GM10266 (cell line): ENCODE measurements around the gene CMTM2.

Experiments used
- DNase-seq: peaks from one replicate; pipeline ENCODE4 v3.0.0; 2012; ENCODE audit errors: extremely low spot score
- TF ChIP-seq, protein P1 (sequence below): IDR thresholded peaks from 2 replicates; pipeline ENCODE4 v1.5.1; 2012; ENCODE audit warnings: mild to moderate bottlenecking, low read depth; ENCODE audit not compliant: control insufficient read depth, insufficient read depth; ENCODE audit errors: missing control alignments

Gene CMTM2

DNA sequence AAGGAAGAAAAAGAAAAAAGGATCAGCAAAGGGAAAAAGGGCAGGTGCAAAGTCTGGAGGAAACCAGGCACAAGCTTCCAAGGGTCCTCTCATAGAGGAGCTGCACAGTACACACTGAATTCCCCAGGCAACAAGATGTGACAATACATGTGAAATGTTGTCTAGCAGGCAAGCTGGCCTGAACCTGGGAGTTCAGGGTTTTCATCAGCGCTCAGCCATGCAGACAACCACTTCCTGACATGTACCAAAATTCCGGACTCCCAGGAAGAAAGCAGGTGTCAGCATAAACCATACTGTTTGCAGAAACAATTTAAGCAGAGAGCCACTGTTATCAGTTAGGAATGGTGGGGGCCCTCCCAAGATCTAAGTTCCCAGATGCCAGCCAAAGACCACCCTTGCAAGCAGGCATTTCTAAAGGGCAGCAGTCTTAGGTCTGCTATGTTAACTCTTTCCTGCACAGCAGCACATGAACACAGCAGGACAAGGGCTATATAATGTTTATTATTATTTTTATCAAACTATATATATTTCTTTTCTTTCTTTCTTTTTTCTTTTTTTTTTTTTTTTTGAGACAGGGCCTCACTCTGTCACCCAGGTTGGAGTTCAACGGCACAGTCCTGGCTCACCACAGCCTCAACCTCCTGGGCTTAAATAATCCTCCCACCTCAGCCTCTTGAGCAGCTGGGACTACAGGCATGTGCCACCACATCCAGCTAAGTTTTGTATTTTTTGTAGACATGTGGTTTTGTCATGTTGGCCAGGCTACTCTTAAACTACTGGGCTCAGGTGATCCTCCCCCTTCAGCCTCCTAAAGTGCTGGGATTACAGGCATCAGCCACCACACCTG lies 39.4 kb upstream of the CMTM2 start:
- TF ChIP-seq, protein P1, sequence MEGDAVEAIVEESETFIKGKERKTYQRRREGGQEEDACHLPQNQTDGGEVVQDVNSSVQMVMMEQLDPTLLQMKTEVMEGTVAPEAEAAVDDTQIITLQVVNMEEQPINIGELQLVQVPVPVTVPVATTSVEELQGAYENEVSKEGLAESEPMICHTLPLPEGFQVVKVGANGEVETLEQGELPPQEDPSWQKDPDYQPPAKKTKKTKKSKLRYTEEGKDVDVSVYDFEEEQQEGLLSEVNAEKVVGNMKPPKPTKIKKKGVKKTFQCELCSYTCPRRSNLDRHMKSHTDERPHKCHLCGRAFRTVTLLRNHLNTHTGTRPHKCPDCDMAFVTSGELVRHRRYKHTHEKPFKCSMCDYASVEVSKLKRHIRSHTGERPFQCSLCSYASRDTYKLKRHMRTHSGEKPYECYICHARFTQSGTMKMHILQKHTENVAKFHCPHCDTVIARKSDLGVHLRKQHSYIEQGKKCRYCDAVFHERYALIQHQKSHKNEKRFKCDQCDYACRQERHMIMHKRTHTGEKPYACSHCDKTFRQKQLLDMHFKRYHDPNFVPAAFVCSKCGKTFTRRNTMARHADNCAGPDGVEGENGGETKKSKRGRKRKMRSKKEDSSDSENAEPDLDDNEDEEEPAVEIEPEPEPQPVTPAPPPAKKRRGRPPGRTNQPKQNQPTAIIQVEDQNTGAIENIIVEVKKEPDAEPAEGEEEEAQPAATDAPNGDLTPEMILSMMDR, result no peak

GRCh38 chr16:66541388-66542355 lies 37.6 kb upstream of the CMTM2 start:
- TF ChIP-seq, protein P1, result no peak
- DNase-seq, result no peak

More for the DNA sequence above, 39.4 kb upstream of the CMTM2 start:
- peak; percentile 48 for DNase-seq

GRCh38 chr16:66542396-66542795 lies 36.9 kb upstream of the CMTM2 start:
- TF ChIP-seq, protein P1, result no peak

DNA sequence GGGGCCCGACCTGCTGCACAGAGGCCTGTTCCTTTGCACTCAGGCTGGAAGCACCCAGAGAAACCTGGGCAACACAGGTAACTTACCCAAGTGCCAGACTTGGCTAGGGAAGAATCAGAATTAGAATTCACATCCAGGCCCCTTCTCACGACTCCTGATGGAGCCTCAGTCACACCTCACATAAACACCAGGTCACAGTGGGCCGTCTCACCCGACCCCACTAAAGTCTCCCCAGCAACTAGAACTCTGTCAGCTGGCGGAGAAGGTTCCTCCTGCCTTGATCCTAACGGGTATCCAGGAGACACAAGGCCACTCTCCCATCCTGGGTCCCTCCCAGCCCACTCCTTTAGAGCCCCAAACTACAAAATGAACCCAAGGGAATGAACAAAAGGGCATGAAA lies 35.7 kb upstream of the CMTM2 start:
- no peak for DNase-seq
- TF ChIP-seq, protein P1, result no peak

More at GRCh38 chr16:66542396-66542795, 36.9 kb upstream of the CMTM2 start:
- DNase-seq, result no peak

GRCh38 chr16:66544016-66544757 lies 35.1 kb upstream of the CMTM2 start:
- DNase-seq, result no peak
- TF ChIP-seq, protein P1, result no peak

GRCh38 chr16:66547101-66547989 lies 31.9 kb upstream of the CMTM2 start:
- TF ChIP-seq, protein P1, result no peak
- DNase-seq, result no peak
